ENCODE data around the gene CLK3. TPM values are rescaled to one million over a fixed set of nuclear protein-coding genes. Genes with fewer than 3 reads are reported as not detected.

CLK3 gene
- total and polyA plus RNA-seq, 2 donors (not counting 1 experiment from before 2014, with no cell fraction given) = 176 to 350 TPM

GRCh38 chr15:74630284-74631086, 14.8 kb downstream of the CLK3 start:
- no peaks in the 10 kb centered on the region for H3K27me3 ChIP-seq (replicated peaks in 1 of 4; ENCODE audit: control extremely low read depth in 1 of 4, control insufficient read depth in 3 of 4, insufficient read depth in 4 of 4, low read length in 3 of 4)
- peak overlapping the region; percentile 51 for H3K27ac Mint-ChIP-seq
- DNase-seq (peak; percentile 85), ATAC-seq (ENCODE audit: low read depth) (peak; percentile 69)
- ChIA-PET CTCF (interaction anchor here (0.7 to 23.4 kb wide), 18 partner anchors 9 to 320 kb away, joined by 3 to 596 read pairs (median 4); partner anchors contain the start of genes ARID3B, CLK3, COX5A and CSK), POLR2A (interaction anchor here (0.6 to 1.1 kb wide), 5 partner anchors 16 to 252 kb away, joined by 3 to 14 read pairs (median 4); no protein-coding TSS in a partner anchor)
- H3K9me3 Mint-ChIP-seq (ENCODE audit: insufficient read depth) = no peaks in the 10 kb centered on the region
- peaks cover 50 to 67% of the 10 kb centered on the region in 2 donors for H3K4me1 ChIP-seq (ENCODE audit: control insufficient read depth in 2 of 2, insufficient read depth in 2 of 2, low read length in 2 of 2)
- H3K4me3 Mint-ChIP-seq = no peak overlapping the region
- H3K9ac ChIP-seq (ENCODE audit: low read length) = no peak overlapping the region
- H3K4me3 ChIP-seq (ENCODE audit: control extremely low read depth in 1 of 5, extremely low read depth in 1 of 5, insufficient read depth in 1 of 5, low read depth in 2 of 5, low read length in 4 of 5) = no peak overlapping the region
- no peaks in the 10 kb centered on the region for H3K9me3 ChIP-seq (ENCODE audit: control extremely low read depth in 1 of 3, control insufficient read depth in 2 of 3, insufficient read depth in 1 of 3, low read length in 2 of 3)
- intact Hi-C loops (cut with micrococcal nuclease) = loop anchor here (10.0 kb wide), 1 partner anchor 574 kb away; the partner anchor contains the start of gene C15orf39
- WGBS (ENCODE audit: insufficient coverage) = 35% methylated on average over 5 of the region's 6 CpGs
- peaks cover 0 to 90% of the 10 kb centered on the region in 2 experiments for H3K36me3 ChIP-seq (replicated peaks in 1 of 2; ENCODE audit: control extremely low read depth in 1 of 2, control insufficient read depth in 1 of 2, extremely low read depth in 1 of 2, insufficient read depth in 2 of 2, low read length in 1 of 2)
- peak overlapping the region; percentile 69 to 88 for H3K27ac ChIP-seq (ENCODE audit: low read length in 2 of 2)
- peak; percentile 22 for TF ChIP-seq CTCF (IDR thresholded peaks at IDR 0.05)
- no peak for TF ChIP-seq EZH2 (IDR thresholded peaks at IDR 0.05; ENCODE audit: borderline replicate concordance, insufficient read depth, low read depth, low read length, poor library complexity, severe bottlenecking)
- H2AFZ ChIP-seq (ENCODE audit: insufficient read depth, low read depth, low read length, poor library complexity, severe bottlenecking) = no peak overlapping the region
- peaks cover 62% of the 10 kb centered on the region for H3K4me1 Mint-ChIP-seq
- H3K79me2 ChIP-seq (ENCODE audit: control insufficient read depth, insufficient read depth, low read length) = peaks cover 15% of the 10 kb centered on the region
- H3K27me3 Mint-ChIP-seq = no peaks in the 10 kb centered on the region
- H3K4me2 ChIP-seq (replicated peaks; ENCODE audit: low read depth, low read length, poor library complexity, severe bottlenecking) = peak overlapping the region; percentile 53
- peaks cover 74% of the 10 kb centered on the region for H4K20me1 ChIP-seq (ENCODE audit: control insufficient read depth, insufficient read depth, low read length, poor library complexity, severe bottlenecking)

- Mint-ChIP-seq H3K9me3 (ENCODE audit: insufficient read depth) (no peaks in the 10 kb centered on the region), H3K4me1 (peaks cover 56% of the 10 kb centered on the region), H3K27me3 (no peaks in the 10 kb centered on the region), H3K4me3 (no peak overlapping the region), H3K27ac (peak overlapping the region; percentile 59)
- TF ChIP-seq EZH2 (IDR thresholded peaks at IDR 0.05; ENCODE audit: borderline replicate concordance, insufficient read depth, low read depth, low read length, poor library complexity, severe bottlenecking) (no peak), CTCF (IDR thresholded peaks at IDR 0.05) (no peak)
- DNase-seq = no peak
- peak overlapping the region; percentile 53 for H3K4me2 ChIP-seq (replicated peaks; ENCODE audit: low read depth, low read length, poor library complexity, severe bottlenecking)
- POLR2A ChIA-PET = interaction anchor here (0.6 to 1.1 kb wide), 8 partner anchors 9 to 253 kb away, joined by 3 to 14 read pairs (median 4); no protein-coding TSS in a partner anchor
- peaks cover 15% of the 10 kb centered on the region for H3K79me2 ChIP-seq (ENCODE audit: control insufficient read depth, insufficient read depth, low read length)
- peaks cover 74% of the 10 kb centered on the region for H4K20me1 ChIP-seq (ENCODE audit: control insufficient read depth, insufficient read depth, low read length, poor library complexity, severe bottlenecking)
- peaks cover 0 to 90% of the 10 kb centered on the region in 2 experiments for H3K36me3 ChIP-seq (replicated peaks in 1 of 2; ENCODE audit: control extremely low read depth in 1 of 2, control insufficient read depth in 1 of 2, extremely low read depth in 1 of 2, insufficient read depth in 2 of 2, low read length in 1 of 2)
- peaks cover 47 to 62% of the 10 kb centered on the region in 2 donors for H3K4me1 ChIP-seq (ENCODE audit: control insufficient read depth in 2 of 2, insufficient read depth in 2 of 2, low read length in 2 of 2)
- H3K27me3 ChIP-seq (replicated peaks in 1 of 4; ENCODE audit: control extremely low read depth in 1 of 4, control insufficient read depth in 3 of 4, insufficient read depth in 4 of 4, low read length in 3 of 4) = no peaks in the 10 kb centered on the region
- ATAC-seq (ENCODE audit: low read depth) = no peak
- CTCF ChIA-PET = interaction anchor here (0.8 to 23.4 kb wide), 17 partner anchors 10 to 319 kb away, joined by 3 to 596 read pairs (median 7); partner anchors contain the start of genes CLK3, COX5A, CSK and CYP11A1
- H3K9ac ChIP-seq (ENCODE audit: low read length) = no peak overlapping the region
- no peak overlapping the region for H2AFZ ChIP-seq (ENCODE audit: insufficient read depth, low read depth, low read length, poor library complexity, severe bottlenecking)
- WGBS (ENCODE audit: insufficient coverage) = 93% methylated on average over 3 of the region's 3 CpGs
- intact Hi-C loops (cut with micrococcal nuclease) = loop anchor here (10.0 kb wide), 1 partner anchor 574 kb away; the partner anchor contains the start of gene C15orf39
- H3K4me3 ChIP-seq (ENCODE audit: control extremely low read depth in 1 of 5, extremely low read depth in 1 of 5, insufficient read depth in 1 of 5, low read depth in 2 of 5, low read length in 4 of 5) = no peak overlapping the region
- peak overlapping the region; percentile 69 to 88 for H3K27ac ChIP-seq (ENCODE audit: low read length in 2 of 2)
- H3K9me3 ChIP-seq (ENCODE audit: control extremely low read depth in 1 of 3, control insufficient read depth in 2 of 3, insufficient read depth in 1 of 3, low read length in 2 of 3) = no peaks in the 10 kb centered on the region
Observed at GRCh38 chr15:74631087-74631385, 15.4 kb downstream of the CLK3 start.
